Adrenal gland (tissue), 5 donors: ENCODE results near the gene INSR.

ENCODE experiments used
- CTCF ChIP-seq, 6 experiments: fragments of 450-650 bp in 4 of 6; fragments of 200-600 bp in 2 of 6; sonication (generic) in 1 of 6; IDR thresholded peaks; 1 replicate in 5 of 6; 2 replicates in 1 of 6; pipeline versions ENCODE4 v1.5.1 to v1.8.0; 2016 to 2021; ENCODE audit warnings: antibody characterized with exemption in 6 of 6, mild to moderate bottlenecking in 2 of 6, moderate library complexity in 1 of 6
- POLR2A ChIP-seq, 2 donors: fragments of 450-650 bp; IDR thresholded peaks; one replicate each; pipeline ENCODE4 v1.6.1; 2017; ENCODE audit warnings: antibody characterized with exemption in 2 of 2, mild to moderate bottlenecking in 2 of 2, moderate library complexity in 1 of 2
- donor health status: DM: no; HTN: no; CAD: no.

GRCh38 chr19:7145494-7145893 lies 148.7 kb downstream of the INSR start:
- TF ChIP-seq CTCF (IDR thresholded peaks at IDR 0.05) = no peak
- TF ChIP-seq POLR2A (IDR thresholded peaks at IDR 0.05) = no peak
